ENCODE data around the gene TFEB.

- TF ChIP-seq, protein P1, sequence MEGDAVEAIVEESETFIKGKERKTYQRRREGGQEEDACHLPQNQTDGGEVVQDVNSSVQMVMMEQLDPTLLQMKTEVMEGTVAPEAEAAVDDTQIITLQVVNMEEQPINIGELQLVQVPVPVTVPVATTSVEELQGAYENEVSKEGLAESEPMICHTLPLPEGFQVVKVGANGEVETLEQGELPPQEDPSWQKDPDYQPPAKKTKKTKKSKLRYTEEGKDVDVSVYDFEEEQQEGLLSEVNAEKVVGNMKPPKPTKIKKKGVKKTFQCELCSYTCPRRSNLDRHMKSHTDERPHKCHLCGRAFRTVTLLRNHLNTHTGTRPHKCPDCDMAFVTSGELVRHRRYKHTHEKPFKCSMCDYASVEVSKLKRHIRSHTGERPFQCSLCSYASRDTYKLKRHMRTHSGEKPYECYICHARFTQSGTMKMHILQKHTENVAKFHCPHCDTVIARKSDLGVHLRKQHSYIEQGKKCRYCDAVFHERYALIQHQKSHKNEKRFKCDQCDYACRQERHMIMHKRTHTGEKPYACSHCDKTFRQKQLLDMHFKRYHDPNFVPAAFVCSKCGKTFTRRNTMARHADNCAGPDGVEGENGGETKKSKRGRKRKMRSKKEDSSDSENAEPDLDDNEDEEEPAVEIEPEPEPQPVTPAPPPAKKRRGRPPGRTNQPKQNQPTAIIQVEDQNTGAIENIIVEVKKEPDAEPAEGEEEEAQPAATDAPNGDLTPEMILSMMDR (IDR thresholded peaks at IDR 0.05), result no peak
- no peak for TF ChIP-seq EZH2phosphoT487 (IDR thresholded peaks at IDR 0.05)
- no peak for TF ChIP-seq EZH2 (IDR thresholded peaks at IDR 0.05)
These were observed 21.9 kb upstream of the TFEB start for GRCh38 chr6:41757271-41757670.
